Transverse colon (tissue), 3 donors: Measurements from ENCODE around the gene SUCLG2.

ENCODE experiments used
- CTCF ChIP-seq, 5 experiments: fragments of 200-600 bp in 3 of 5; fragments of 450-650 bp in 2 of 5; sonication (generic) in 3 of 5; IDR thresholded peaks; 1 replicate in 2 of 5; 2 replicates in 3 of 5; pipeline ENCODE4 v1.5.1; 2016 to 2017; ENCODE audit warnings: antibody characterized with exemption in 5 of 5, inconsistent platforms in 3 of 5, mild to moderate bottlenecking in 2 of 5, moderate library complexity in 1 of 5
- POLR2A ChIP-seq: fragments of 450-650 bp; IDR thresholded peaks from one replicate; pipeline ENCODE4 v1.6.1; 2016; ENCODE audit warnings: antibody characterized with exemption, mild to moderate bottlenecking, moderate library complexity

GRCh38 chr3:67383379-67383778 lies 271.0 kb downstream of the SUCLG2 start:
- no peak for TF ChIP-seq CTCF (IDR thresholded peaks at IDR 0.05)
- TF ChIP-seq POLR2A = no peak
